IMR-90 (cell line): ENCODE data around the gene SAT1.

ENCODE experiments used
- CHD1 ChIP-seq: IDR thresholded peaks from 2 replicates; pipeline ENCODE4 v1.6.1; 2012; ENCODE audit warnings: low read depth, low read length, improper control_type of control experiment
- MXI1 ChIP-seq: IDR thresholded peaks from 2 replicates; pipeline ENCODE4 v1.6.1; 2012; ENCODE audit warnings: low read depth, mild to moderate bottlenecking, low read length, moderate library complexity, borderline replicate concordance
- RAD21 ChIP-seq: IDR thresholded peaks from 2 replicates; pipeline ENCODE4 v1.6.1; 2012; ENCODE audit warnings: low read length, improper control_type of control experiment
- SMC3 ChIP-seq: fragments of 150-350 bp; IDR thresholded peaks from 2 replicates; pipeline ENCODE4 v1.6.1; 2016; ENCODE audit warnings: low read depth, mild to moderate bottlenecking, antibody characterized with exemption, low read length, moderate library complexity
- TF ChIP-seq, protein P1 (sequence below): conservative IDR thresholded peaks from 2 replicates; pipeline ENCODE4 v1.5.1; 2012; ENCODE audit warnings: mild to moderate bottlenecking, low read depth, low read length, improper control_type of control experiment

GRCh38 chrX:23737413-23737812, 45.6 kb upstream of the SAT1 start:
- TF ChIP-seq MXI1 (no peak), RAD21 (no peak), CHD1 (no peak), SMC3 (no peak)
- TF ChIP-seq, protein P1, sequence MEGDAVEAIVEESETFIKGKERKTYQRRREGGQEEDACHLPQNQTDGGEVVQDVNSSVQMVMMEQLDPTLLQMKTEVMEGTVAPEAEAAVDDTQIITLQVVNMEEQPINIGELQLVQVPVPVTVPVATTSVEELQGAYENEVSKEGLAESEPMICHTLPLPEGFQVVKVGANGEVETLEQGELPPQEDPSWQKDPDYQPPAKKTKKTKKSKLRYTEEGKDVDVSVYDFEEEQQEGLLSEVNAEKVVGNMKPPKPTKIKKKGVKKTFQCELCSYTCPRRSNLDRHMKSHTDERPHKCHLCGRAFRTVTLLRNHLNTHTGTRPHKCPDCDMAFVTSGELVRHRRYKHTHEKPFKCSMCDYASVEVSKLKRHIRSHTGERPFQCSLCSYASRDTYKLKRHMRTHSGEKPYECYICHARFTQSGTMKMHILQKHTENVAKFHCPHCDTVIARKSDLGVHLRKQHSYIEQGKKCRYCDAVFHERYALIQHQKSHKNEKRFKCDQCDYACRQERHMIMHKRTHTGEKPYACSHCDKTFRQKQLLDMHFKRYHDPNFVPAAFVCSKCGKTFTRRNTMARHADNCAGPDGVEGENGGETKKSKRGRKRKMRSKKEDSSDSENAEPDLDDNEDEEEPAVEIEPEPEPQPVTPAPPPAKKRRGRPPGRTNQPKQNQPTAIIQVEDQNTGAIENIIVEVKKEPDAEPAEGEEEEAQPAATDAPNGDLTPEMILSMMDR: no peak
